Measurements from ENCODE around the gene RAD17. TPM values are rescaled to one million over a fixed set of nuclear protein-coding genes. Genes with fewer than 3 reads are reported as not detected.
"Not testable (repeated sequence)": the region's sequence is repeated elsewhere in the genome, so short reads cannot be mapped to it uniquely, and the experiment has no call there.

RAD17 gene
- polyA plus RNA-seq, 1 donor (not counting 4 experiments of a cell fraction or from before 2014, with no cell fraction given): 23.0 TPM

DNA sequence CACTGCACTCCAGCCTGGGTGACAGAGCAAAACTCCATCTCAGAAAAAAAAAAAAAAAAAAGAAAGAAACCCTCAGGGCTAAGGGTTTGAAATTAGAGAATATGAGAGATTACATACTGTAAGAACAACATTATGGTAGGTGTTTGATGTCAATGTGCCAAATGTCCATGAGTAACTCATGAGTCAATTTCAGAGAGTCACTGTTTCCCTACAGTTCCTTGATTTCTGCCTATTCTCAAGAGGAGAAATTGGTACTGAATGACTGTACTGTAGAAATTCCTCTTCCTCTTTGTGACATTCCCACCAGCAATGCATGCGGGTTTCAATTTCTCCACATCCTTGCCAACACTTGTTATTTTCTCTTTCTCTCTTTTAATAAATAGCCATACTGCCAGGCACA is 80.5 kb downstream of the RAD17 start:
- Histone ChIP-seq H3K4me2 (ENCODE audit: control insufficient read depth, extremely low read depth, insufficient read depth, low read depth, low read length) (no peak overlapping the region), H2AFZ (ENCODE audit: control insufficient read depth, low read length) (no peak overlapping the region), H3K9ac (ENCODE audit: control insufficient read depth, extremely low read depth, insufficient read depth, low read length) (no peak overlapping the region), H3K9me1 (ENCODE audit: control insufficient read depth, extremely low read depth, insufficient read depth, low read length) (no peaks in the 10 kb centered on the region), H4K20me1 (ENCODE audit: control insufficient read depth, extremely low read depth, insufficient read depth, low read length) (no peaks in the 10 kb centered on the region), H3K79me2 (ENCODE audit: control insufficient read depth, insufficient read depth, low read length) (no peaks in the 10 kb centered on the region), H3K9me3 (ENCODE audit: control insufficient read depth, low read depth, low read length) (no peaks in the 10 kb centered on the region), H3K36me3 (ENCODE audit: control insufficient read depth in 2 of 2, extremely low read depth in 1 of 2, insufficient read depth in 2 of 2, low read length in 2 of 2) (no peaks in the 10 kb centered on the region), H3K27ac (ENCODE audit: control insufficient read depth, insufficient read depth, low read length) (no peak overlapping the region), H3K27me3 (ENCODE audit: control insufficient read depth, extremely low read depth, insufficient read depth, low read length) (no peaks in the 10 kb centered on the region), H3K4me3 (ENCODE audit: control insufficient read depth in 2 of 3, extremely low read depth in 1 of 3, insufficient read depth in 2 of 3, low read depth in 1 of 3, low read length in 3 of 3) (no peak overlapping the region), H3K4me1 (ENCODE audit: control insufficient read depth, extremely low read depth, insufficient read depth, low read length) (peaks cover 8% of the 10 kb centered on the region)
- dilution Hi-C loops (cut with MboI; ENCODE audit: extremely low pct_ligation_motif_present, low sequenced_read_pairs): no loop called here
- FAIRE-seq (peak; percentile 9), DNase-seq (ENCODE audit: low read depth, low spot score) (peak; percentile 60)
- TF ChIP-seq, protein P1, sequence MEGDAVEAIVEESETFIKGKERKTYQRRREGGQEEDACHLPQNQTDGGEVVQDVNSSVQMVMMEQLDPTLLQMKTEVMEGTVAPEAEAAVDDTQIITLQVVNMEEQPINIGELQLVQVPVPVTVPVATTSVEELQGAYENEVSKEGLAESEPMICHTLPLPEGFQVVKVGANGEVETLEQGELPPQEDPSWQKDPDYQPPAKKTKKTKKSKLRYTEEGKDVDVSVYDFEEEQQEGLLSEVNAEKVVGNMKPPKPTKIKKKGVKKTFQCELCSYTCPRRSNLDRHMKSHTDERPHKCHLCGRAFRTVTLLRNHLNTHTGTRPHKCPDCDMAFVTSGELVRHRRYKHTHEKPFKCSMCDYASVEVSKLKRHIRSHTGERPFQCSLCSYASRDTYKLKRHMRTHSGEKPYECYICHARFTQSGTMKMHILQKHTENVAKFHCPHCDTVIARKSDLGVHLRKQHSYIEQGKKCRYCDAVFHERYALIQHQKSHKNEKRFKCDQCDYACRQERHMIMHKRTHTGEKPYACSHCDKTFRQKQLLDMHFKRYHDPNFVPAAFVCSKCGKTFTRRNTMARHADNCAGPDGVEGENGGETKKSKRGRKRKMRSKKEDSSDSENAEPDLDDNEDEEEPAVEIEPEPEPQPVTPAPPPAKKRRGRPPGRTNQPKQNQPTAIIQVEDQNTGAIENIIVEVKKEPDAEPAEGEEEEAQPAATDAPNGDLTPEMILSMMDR (optimal IDR thresholded peaks at IDR 0.05 in 1 of 3, IDR thresholded peaks at IDR 0.05 in 1 of 3, conservative IDR thresholded peaks at IDR 0.05 in 1 of 3; ENCODE audit: extremely low read depth in 1 of 3, insufficient read depth in 2 of 3, low read length in 3 of 3): no peak
- TF ChIP-seq EZH2 (IDR thresholded peaks at IDR 0.05; ENCODE audit: low read length): no peak

DNA sequence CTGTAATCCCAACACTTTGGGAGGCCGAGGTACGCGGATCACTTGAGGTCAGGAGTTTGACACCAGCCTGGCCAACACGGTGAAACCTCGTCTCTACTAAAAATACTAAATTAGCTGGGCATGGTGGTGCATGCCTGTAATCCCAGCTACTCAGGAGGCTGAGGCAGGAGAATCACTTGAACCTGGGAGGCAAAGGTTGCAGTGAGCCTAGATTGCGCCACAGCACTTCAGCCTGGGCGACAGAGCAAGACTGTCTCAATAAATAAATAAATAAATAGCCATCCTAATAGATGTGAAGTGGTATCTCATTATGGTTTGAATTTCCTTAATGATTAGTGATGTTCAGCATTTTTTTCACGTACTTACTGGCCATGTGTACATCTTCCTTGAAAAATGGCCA is 80.9 kb downstream of the RAD17 start:
- H3K36me3 ChIP-seq (ENCODE audit: control insufficient read depth in 2 of 2, extremely low read depth in 1 of 2, insufficient read depth in 2 of 2, low read length in 2 of 2); H3K9me3 ChIP-seq (ENCODE audit: control insufficient read depth, low read depth, low read length); FAIRE-seq; H3K79me2 ChIP-seq (ENCODE audit: control insufficient read depth, insufficient read depth, low read length); H4K20me1 ChIP-seq (ENCODE audit: control insufficient read depth, extremely low read depth, insufficient read depth, low read length); H3K4me1 ChIP-seq (ENCODE audit: control insufficient read depth, extremely low read depth, insufficient read depth, low read length); H3K4me2 ChIP-seq (ENCODE audit: control insufficient read depth, extremely low read depth, insufficient read depth, low read depth, low read length); H3K9me1 ChIP-seq (ENCODE audit: control insufficient read depth, extremely low read depth, insufficient read depth, low read length); H3K4me3 ChIP-seq (ENCODE audit: control insufficient read depth in 2 of 3, extremely low read depth in 1 of 3, insufficient read depth in 2 of 3, low read depth in 1 of 3, low read length in 3 of 3); DNase-seq (ENCODE audit: low read depth, low spot score); dilution Hi-C loops (cut with MboI; ENCODE audit: extremely low pct_ligation_motif_present, low sequenced_read_pairs); H2AFZ ChIP-seq (ENCODE audit: control insufficient read depth, low read length); H3K27me3 ChIP-seq (ENCODE audit: control insufficient read depth, extremely low read depth, insufficient read depth, low read length); H3K9ac ChIP-seq (ENCODE audit: control insufficient read depth, extremely low read depth, insufficient read depth, low read length); H3K27ac ChIP-seq (ENCODE audit: control insufficient read depth, insufficient read depth, low read length): not testable (repeated sequence)

DNA sequence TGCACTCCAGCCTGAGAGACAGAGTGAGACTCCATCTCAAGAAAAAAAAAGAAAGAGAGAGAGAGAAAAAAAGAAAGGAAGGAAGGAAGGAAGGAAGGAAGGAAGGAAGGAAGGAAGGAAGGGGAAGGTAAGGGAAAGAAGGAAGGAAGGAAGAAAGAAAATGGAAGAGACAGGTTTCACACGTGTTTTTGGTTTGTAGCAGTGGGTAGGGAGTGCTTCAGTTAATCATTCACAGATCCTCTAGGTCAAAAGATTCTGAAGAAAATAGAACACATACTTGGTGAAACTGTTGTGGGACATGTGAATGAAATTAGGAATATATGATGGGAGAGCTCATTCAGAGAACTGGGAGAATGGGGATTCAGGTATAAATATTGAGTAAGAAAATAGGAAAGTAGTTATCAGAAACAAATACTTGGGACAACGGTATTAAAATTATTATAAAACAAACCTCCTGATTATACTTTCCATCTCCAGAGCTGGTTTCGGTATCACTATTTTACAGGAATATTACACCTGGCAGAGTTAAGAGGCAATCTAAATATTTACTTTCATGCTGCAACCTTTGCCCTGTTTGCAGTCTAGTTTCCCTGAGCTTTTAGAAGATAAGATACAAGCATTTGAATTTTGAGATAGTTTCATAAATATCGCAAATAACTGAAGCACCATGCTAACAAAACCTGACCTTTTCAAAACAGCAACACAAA is 82.5 kb downstream of the RAD17 start:
- Histone ChIP-seq H3K27me3 (ENCODE audit: control insufficient read depth, extremely low read depth, insufficient read depth, low read length) (no peaks in the 10 kb centered on the region), H3K79me2 (ENCODE audit: control insufficient read depth, insufficient read depth, low read length) (no peaks in the 10 kb centered on the region), H3K9me3 (ENCODE audit: control insufficient read depth, low read depth, low read length) (no peaks in the 10 kb centered on the region), H3K36me3 (ENCODE audit: control insufficient read depth in 2 of 2, extremely low read depth in 1 of 2, insufficient read depth in 2 of 2, low read length in 2 of 2) (no peaks in the 10 kb centered on the region), H3K4me2 (ENCODE audit: control insufficient read depth, extremely low read depth, insufficient read depth, low read depth, low read length) (no peak overlapping the region), H4K20me1 (ENCODE audit: control insufficient read depth, extremely low read depth, insufficient read depth, low read length) (no peaks in the 10 kb centered on the region), H2AFZ (ENCODE audit: control insufficient read depth, low read length) (no peak overlapping the region), H3K4me1 (ENCODE audit: control insufficient read depth, extremely low read depth, insufficient read depth, low read length) (peaks cover 8% of the 10 kb centered on the region), H3K9me1 (ENCODE audit: control insufficient read depth, extremely low read depth, insufficient read depth, low read length) (no peaks in the 10 kb centered on the region), H3K27ac (ENCODE audit: control insufficient read depth, insufficient read depth, low read length) (no peak overlapping the region), H3K9ac (ENCODE audit: control insufficient read depth, extremely low read depth, insufficient read depth, low read length) (no peak overlapping the region), H3K4me3 (ENCODE audit: control insufficient read depth in 2 of 3, extremely low read depth in 1 of 3, insufficient read depth in 2 of 3, low read depth in 1 of 3, low read length in 3 of 3) (no peak overlapping the region)
- TF ChIP-seq, protein P1 (optimal IDR thresholded peaks at IDR 0.05 in 1 of 3, IDR thresholded peaks at IDR 0.05 in 1 of 3, conservative IDR thresholded peaks at IDR 0.05 in 1 of 3; ENCODE audit: extremely low read depth in 1 of 3, insufficient read depth in 2 of 3, low read length in 3 of 3): no peak
- TF ChIP-seq EZH2 (IDR thresholded peaks at IDR 0.05; ENCODE audit: low read length): no peak
- dilution Hi-C loops (cut with MboI; ENCODE audit: extremely low pct_ligation_motif_present, low sequenced_read_pairs): no loop called here
- DNase-seq (ENCODE audit: low read depth, low spot score) (no peak), FAIRE-seq (no peak)

DNA sequence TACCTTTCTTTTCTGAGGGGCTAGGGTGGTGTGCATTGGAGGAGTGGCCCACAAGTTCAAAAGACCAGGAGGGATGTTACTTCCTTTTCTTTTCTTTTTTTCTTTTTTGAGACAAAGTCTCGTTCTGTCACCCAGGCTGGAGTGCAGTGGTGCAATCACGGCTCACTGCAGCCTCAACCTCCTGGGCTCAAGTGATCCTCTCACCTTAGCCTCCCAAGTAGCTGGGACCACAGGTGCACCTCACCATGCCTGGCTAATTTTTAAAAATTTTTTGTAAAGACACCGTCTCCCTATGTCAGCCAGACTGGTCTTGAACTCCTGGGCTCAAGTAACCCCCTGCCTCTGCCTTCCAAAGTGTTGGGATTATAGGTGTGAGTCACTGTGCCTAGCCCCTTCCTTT is 83.9 kb downstream of the RAD17 start:
- dilution Hi-C loops (cut with MboI; ENCODE audit: extremely low pct_ligation_motif_present, low sequenced_read_pairs); H3K9me3 ChIP-seq (ENCODE audit: control insufficient read depth, low read depth, low read length); FAIRE-seq: not testable (repeated sequence)

More for the DNA sequence above, 83.9 kb downstream of the RAD17 start:
- not testable (repeated sequence) for H3K4me1 ChIP-seq (ENCODE audit: control insufficient read depth, extremely low read depth, insufficient read depth, low read length); H3K9me1 ChIP-seq (ENCODE audit: control insufficient read depth, extremely low read depth, insufficient read depth, low read length); DNase-seq (ENCODE audit: low read depth, low spot score); H3K79me2 ChIP-seq (ENCODE audit: control insufficient read depth, insufficient read depth, low read length); H3K36me3 ChIP-seq (ENCODE audit: control insufficient read depth in 2 of 2, extremely low read depth in 1 of 2, insufficient read depth in 2 of 2, low read length in 2 of 2); H2AFZ ChIP-seq (ENCODE audit: control insufficient read depth, low read length); H3K4me3 ChIP-seq (ENCODE audit: control insufficient read depth in 2 of 3, extremely low read depth in 1 of 3, insufficient read depth in 2 of 3, low read depth in 1 of 3, low read length in 3 of 3); H3K27ac ChIP-seq (ENCODE audit: control insufficient read depth, insufficient read depth, low read length); H3K4me2 ChIP-seq (ENCODE audit: control insufficient read depth, extremely low read depth, insufficient read depth, low read depth, low read length); H4K20me1 ChIP-seq (ENCODE audit: control insufficient read depth, extremely low read depth, insufficient read depth, low read length); H3K27me3 ChIP-seq (ENCODE audit: control insufficient read depth, extremely low read depth, insufficient read depth, low read length); H3K9ac ChIP-seq (ENCODE audit: control insufficient read depth, extremely low read depth, insufficient read depth, low read length)

All from keratinocyte (primary cell).